ENCODE measurements around the gene FEM1C. TPM values are rescaled to one million over a fixed set of nuclear protein-coding genes. Genes with fewer than 3 reads are reported as not detected.

FEM1C gene
- total RNA-seq, 1 experiment from 2014 or later = 10.4 TPM

GRCh38 chr5:115489733-115490132 is 54.8 kb downstream of the FEM1C start:
- DNase-seq (ENCODE audit: low read depth, low spot score) (no peak), ATAC-seq (no peak)
- Histone ChIP-seq H3K27ac (ENCODE audit: low read length) (no peak overlapping the region), H3K9me3 (ENCODE audit: control insufficient read depth, insufficient read depth, low read depth, low read length) (no peaks in the 10 kb centered on the region), H3K36me3 (ENCODE audit: control insufficient read depth, insufficient read depth, low read length) (no peaks in the 10 kb centered on the region), H3K27me3 (ENCODE audit: control insufficient read depth, insufficient read depth, low read length) (peaks cover under 1% of the 10 kb centered on the region; the same call in 1 of the 2 replicates), H3K4me1 (ENCODE audit: control insufficient read depth, insufficient read depth, low read length) (no peaks in the 10 kb centered on the region), H3K4me3 (ENCODE audit: low read depth in 2 of 2, low read length in 2 of 2) (no peak overlapping the region)
- in situ Hi-C loops (cut with HindIII; ENCODE audit: low pct_unique_long_range_greater_than_20kb, low sequenced_read_pairs) (no loop called here), intact Hi-C loops (cut with micrococcal nuclease; ENCODE audit: unreplicated experiment) (no loop called here)
- BruUV-seq (replicated peaks) = no TSS peak
- TF ChIP-seq POLR2AphosphoS5 (IDR thresholded peaks at IDR 0.05; ENCODE audit: low read depth, low read length) = no peak
- TF ChIP-seq SIN3A (IDR thresholded peaks at IDR 0.05; ENCODE audit: borderline replicate concordance, insufficient read depth, low read depth, low read length) = no peak
- TF ChIP-seq TCF7L2 (IDR thresholded peaks at IDR 0.05; ENCODE audit: low read depth, low read length) = no peak
- TF ChIP-seq, protein P1, sequence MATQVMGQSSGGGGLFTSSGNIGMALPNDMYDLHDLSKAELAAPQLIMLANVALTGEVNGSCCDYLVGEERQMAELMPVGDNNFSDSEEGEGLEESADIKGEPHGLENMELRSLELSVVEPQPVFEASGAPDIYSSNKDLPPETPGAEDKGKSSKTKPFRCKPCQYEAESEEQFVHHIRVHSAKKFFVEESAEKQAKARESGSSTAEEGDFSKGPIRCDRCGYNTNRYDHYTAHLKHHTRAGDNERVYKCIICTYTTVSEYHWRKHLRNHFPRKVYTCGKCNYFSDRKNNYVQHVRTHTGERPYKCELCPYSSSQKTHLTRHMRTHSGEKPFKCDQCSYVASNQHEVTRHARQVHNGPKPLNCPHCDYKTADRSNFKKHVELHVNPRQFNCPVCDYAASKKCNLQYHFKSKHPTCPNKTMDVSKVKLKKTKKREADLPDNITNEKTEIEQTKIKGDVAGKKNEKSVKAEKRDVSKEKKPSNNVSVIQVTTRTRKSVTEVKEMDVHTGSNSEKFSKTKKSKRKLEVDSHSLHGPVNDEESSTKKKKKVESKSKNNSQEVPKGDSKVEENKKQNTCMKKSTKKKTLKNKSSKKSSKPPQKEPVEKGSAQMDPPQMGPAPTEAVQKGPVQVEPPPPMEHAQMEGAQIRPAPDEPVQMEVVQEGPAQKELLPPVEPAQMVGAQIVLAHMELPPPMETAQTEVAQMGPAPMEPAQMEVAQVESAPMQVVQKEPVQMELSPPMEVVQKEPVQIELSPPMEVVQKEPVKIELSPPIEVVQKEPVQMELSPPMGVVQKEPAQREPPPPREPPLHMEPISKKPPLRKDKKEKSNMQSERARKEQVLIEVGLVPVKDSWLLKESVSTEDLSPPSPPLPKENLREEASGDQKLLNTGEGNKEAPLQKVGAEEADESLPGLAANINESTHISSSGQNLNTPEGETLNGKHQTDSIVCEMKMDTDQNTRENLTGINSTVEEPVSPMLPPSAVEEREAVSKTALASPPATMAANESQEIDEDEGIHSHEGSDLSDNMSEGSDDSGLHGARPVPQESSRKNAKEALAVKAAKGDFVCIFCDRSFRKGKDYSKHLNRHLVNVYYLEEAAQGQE (IDR thresholded peaks at IDR 0.05; ENCODE audit: insufficient read depth in 1 of 2, low read depth in 2 of 2, low read length in 1 of 2) = no peak
- TF ChIP-seq CTCF (IDR thresholded peaks at IDR 0.05) = no peak
- CTCF ChIA-PET = no interaction called here
- POLR2A ChIA-PET = no interaction called here

DNA sequence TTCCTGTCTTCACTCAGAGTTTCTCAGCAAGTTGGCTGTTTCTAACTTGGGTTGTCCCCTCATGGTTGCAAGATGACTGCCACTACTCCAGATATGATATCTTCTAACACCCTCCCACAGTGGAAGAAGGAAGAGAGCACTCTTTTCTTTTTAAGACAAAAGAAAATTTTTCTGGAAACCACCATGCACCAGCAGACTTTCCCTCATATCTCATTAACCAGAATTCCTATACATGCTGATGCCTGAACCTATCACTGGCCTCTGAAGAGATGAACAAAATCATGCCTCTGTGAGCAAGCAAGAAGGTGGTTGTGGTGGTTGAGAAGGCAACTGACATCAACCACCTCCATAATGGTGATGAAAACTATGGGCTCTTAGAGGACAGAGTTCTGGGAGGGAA is 56.8 kb downstream of the FEM1C start:
- TF ChIP-seq SIN3A (IDR thresholded peaks at IDR 0.05; ENCODE audit: borderline replicate concordance, insufficient read depth, low read depth, low read length) = no peak
- TF ChIP-seq TCF7L2 (IDR thresholded peaks at IDR 0.05; ENCODE audit: low read depth, low read length) = no peak
- no peak for TF ChIP-seq POLR2AphosphoS5 (IDR thresholded peaks at IDR 0.05; ENCODE audit: low read depth, low read length)
- TF ChIP-seq, protein P1 (IDR thresholded peaks at IDR 0.05; ENCODE audit: insufficient read depth in 1 of 2, low read depth in 2 of 2, low read length in 1 of 2) = no peak
- no peak for TF ChIP-seq CTCF (IDR thresholded peaks at IDR 0.05)
- ChIA-PET CTCF (no interaction called here), POLR2A (no interaction called here)
- DNase-seq (ENCODE audit: low read depth, low spot score) = no peak
- in situ Hi-C loops (cut with HindIII; ENCODE audit: low pct_unique_long_range_greater_than_20kb, low sequenced_read_pairs) = no loop called here
- no TSS peak for BruUV-seq (replicated peaks)
- H3K4me3 ChIP-seq (ENCODE audit: low read depth in 2 of 2, low read length in 2 of 2) = no peak overlapping the region
- no peaks in the 10 kb centered on the region for H3K36me3 ChIP-seq (ENCODE audit: control insufficient read depth, insufficient read depth, low read length)
- no peaks in the 10 kb centered on the region for H3K27me3 ChIP-seq (ENCODE audit: control insufficient read depth, insufficient read depth, low read length)
- intact Hi-C loops (cut with micrococcal nuclease; ENCODE audit: unreplicated experiment) = no loop called here
- H3K4me1 ChIP-seq (ENCODE audit: control insufficient read depth, insufficient read depth, low read length) = no peaks in the 10 kb centered on the region
- no peak for ATAC-seq
- no peak overlapping the region for H3K27ac ChIP-seq (ENCODE audit: low read length)
- no peaks in the 10 kb centered on the region for H3K9me3 ChIP-seq (ENCODE audit: control insufficient read depth, insufficient read depth, low read depth, low read length)

Measured in Panc1 (cell line).